Activated T-cell treated with anti-CD3 and anti-CD28 coated beads for 4 hours (primary cell): Measurements from ENCODE around the gene MYO6.

Experiments used
- DNase-seq: peaks from one replicate; pipeline ENCODE4 v3.0.0-alpha.2; 2020

Gene MYO6

GRCh38 chr6:75968143-75968542, 219.1 kb downstream of the MYO6 start:
- no peak for DNase-seq
